H1 (cell line): ENCODE measurements around the gene ALK. TPM values are rescaled to one million over a fixed set of nuclear protein-coding genes. Genes with fewer than 3 reads are reported as not detected.

Experiments used
- CTCF ChIA-PET: fragments of 300-600 bp; sonication (Branson Sonifier 250); formaldehyde crosslinking; loops from one replicate; lab custom pipeline; 2021; ENCODE audit not compliant: partially characterized antibody; lab: Charles Lee
- POLR2A ChIA-PET: fragments of 300-600 bp; sonication (Branson Sonifier 250); formaldehyde crosslinking; loops from one replicate; lab custom pipeline; 2021; ENCODE audit warnings: inconsistent platforms; ENCODE audit not compliant: partially characterized antibody; lab: Charles Lee
- DNase-seq, 2 experiments: peaks; one replicate each; pipeline versions ENCODE4 v3.0.0 to v3.0.0-alpha.2; 2010 to 2022; ENCODE audit warnings: low spot score in 2 of 2, low read depth in 1 of 2, mixed read lengths in 1 of 2
- FAIRE-seq: peaks from 2 replicates; lab custom pipeline; 2011; peaks lifted over from hg19 to GRCh38; lab: Jason Lieb, UNC
- H2AFZ ChIP-seq: 2 replicates; pipeline ENCODE4 v1.8.1; 2012; ENCODE audit warnings: low read length, inconsistent platforms
- H2AK5ac ChIP-seq: 2 replicates; pipeline ENCODE4 v1.6.1; 2013; ENCODE audit warnings: low read depth, low read length
- H2BK120ac ChIP-seq: replicated peaks from 2 replicates; pipeline ENCODE3; 2013; ENCODE audit warnings: low read depth, low read length, inconsistent platforms
- H2BK12ac ChIP-seq: 2 replicates; pipeline ENCODE4 v1.6.1; 2013; ENCODE audit warnings: low read depth, low read length
- H2BK15ac ChIP-seq: 2 replicates; pipeline ENCODE4 v1.6.1; 2013; ENCODE audit warnings: low read length
- H2BK20ac ChIP-seq: 2 replicates; pipeline ENCODE4 v1.6.1; 2013; ENCODE audit warnings: low read length
- H2BK5ac ChIP-seq: 2 replicates; pipeline ENCODE4 v1.6.1; 2013; ENCODE audit warnings: low read depth, low read length
- H3K14ac ChIP-seq: 2 replicates; pipeline ENCODE4 v1.6.1; 2013; ENCODE audit warnings: inconsistent platforms; ENCODE audit not compliant: insufficient read length
- H3K18ac ChIP-seq: 2 replicates; pipeline ENCODE4 v1.6.1; 2013; ENCODE audit warnings: low read length; ENCODE audit errors: extremely low read depth
- H3K23ac ChIP-seq: 2 replicates; pipeline ENCODE4 v1.6.1; 2013; ENCODE audit warnings: inconsistent platforms; ENCODE audit not compliant: insufficient read length
- H3K23me2 ChIP-seq: 2 replicates; pipeline ENCODE4 v1.6.1; 2013; ENCODE audit warnings: low read depth, low read length
- H3K27ac ChIP-seq: 2 replicates; pipeline ENCODE4 v1.6.1; 2011; ENCODE audit warnings: low read depth, low read length, inconsistent platforms
- H3K27me3 ChIP-seq, 4 experiments: replicated peaks in 1 of 4; 1 replicate in 1 of 4; 2 replicates in 3 of 4; pipeline versions ENCODE4 v1.6.1 to v1.8.1; 2011 to 2013; ENCODE audit warnings: low read length in 3 of 4, mild to moderate bottlenecking in 3 of 4, inconsistent platforms in 2 of 4, mixed read lengths in 2 of 4, moderate library complexity in 1 of 4; ENCODE audit not compliant: control insufficient read depth in 3 of 4, insufficient read depth in 3 of 4; ENCODE audit errors: extremely low read depth in 1 of 4
- H3K36me3 ChIP-seq, 4 experiments: 2 replicates each; pipeline versions ENCODE4 v1.6.1 to v1.8.1; 2011 to 2013; ENCODE audit warnings: mild to moderate bottlenecking in 4 of 4, low read length in 3 of 4, moderate library complexity in 2 of 4, control low read depth in 1 of 4, inconsistent platforms in 1 of 4; ENCODE audit not compliant: insufficient read depth in 4 of 4, control insufficient read depth in 2 of 4
- H3K4ac ChIP-seq: replicated peaks from 2 replicates; pipeline ENCODE3; 2013; ENCODE audit warnings: low read length, low read depth, mixed read lengths, inconsistent platforms; ENCODE audit not compliant: insufficient read length
- H3K4me1 ChIP-seq, 4 experiments: replicated peaks in 1 of 4; 1 replicate in 1 of 4; 2 replicates in 3 of 4; pipeline versions ENCODE4 v1.6.1 to v1.8.1; 2011 to 2013; ENCODE audit warnings: low read length in 3 of 4, inconsistent platforms in 2 of 4, mixed read lengths in 1 of 4; ENCODE audit not compliant: insufficient read depth in 4 of 4, control insufficient read depth in 3 of 4
- H3K4me2 ChIP-seq, 2 experiments: 2 replicates each; pipeline versions ENCODE4 v1.6.1 to v1.8.1; 2011 to 2013; ENCODE audit warnings: low read depth in 2 of 2, low read length in 2 of 2, control low read depth in 1 of 2, inconsistent platforms in 1 of 2, mild to moderate bottlenecking in 1 of 2; ENCODE audit not compliant: insufficient read depth in 1 of 2
- H3K4me3 ChIP-seq, 4 experiments: fragments of 200-600, 300-600 bp in 1 of 4; sonication (generic), shearing (Covaris generic), sonication (Bioruptor Twin) in 1 of 4; 2 replicates each; pipeline versions ENCODE4 v1.5.1 to v1.8.1; 2011 to 2016; ENCODE audit warnings: low read length in 4 of 4, low read depth in 3 of 4, control low read depth in 2 of 4, inconsistent platforms in 2 of 4, mild to moderate bottlenecking in 2 of 4, mixed read lengths in 1 of 4, moderate library complexity in 1 of 4; ENCODE audit not compliant: insufficient read depth in 2 of 4; ENCODE audit errors: extremely low read depth in 1 of 4
- H3K56ac ChIP-seq: replicated peaks from 2 replicates; pipeline ENCODE3; 2013; ENCODE audit warnings: low read depth, mild to moderate bottlenecking, mixed read lengths, low read length, inconsistent platforms; ENCODE audit not compliant: insufficient read length
- H3K79me1 ChIP-seq: 2 replicates; pipeline ENCODE4 v1.6.1; 2013; ENCODE audit warnings: low read depth, low read length, control low read depth
- H3K79me2 ChIP-seq, 2 experiments: 2 replicates each; pipeline versions ENCODE4 v1.6.1 to v1.8.1; 2012 to 2013; ENCODE audit warnings: low read length in 2 of 2, mild to moderate bottlenecking in 2 of 2, inconsistent platforms in 1 of 2; ENCODE audit not compliant: insufficient read depth in 2 of 2, control insufficient read depth in 1 of 2
- H3K9ac ChIP-seq, 4 experiments: replicated peaks in 1 of 4; 1 replicate in 1 of 4; 2 replicates in 3 of 4; pipeline versions ENCODE4 v1.6.1 to v1.8.1; 2011 to 2013; ENCODE audit warnings: low read depth in 3 of 4, low read length in 3 of 4, control low read depth in 2 of 4, mild to moderate bottlenecking in 2 of 4, moderate library complexity in 2 of 4, inconsistent platforms in 1 of 4; ENCODE audit errors: extremely low read depth in 1 of 4
- H3K9me3 ChIP-seq, 2 experiments: 2 replicates each; pipeline versions ENCODE4 v1.6.1 to v1.8.1; 2012 to 2013; ENCODE audit warnings: mild to moderate bottlenecking in 2 of 2, moderate library complexity in 2 of 2, control low read depth in 1 of 2, inconsistent platforms in 1 of 2, low read depth in 1 of 2, low read length in 1 of 2, mixed read lengths in 1 of 2; ENCODE audit not compliant: insufficient read depth in 2 of 2
- H4K20me1 ChIP-seq, 2 experiments: replicated peaks in 1 of 2; 2 replicates each; pipeline versions ENCODE3 to v1.8.1; 2011 to 2013; ENCODE audit warnings: inconsistent platforms in 2 of 2, low read length in 2 of 2, mild to moderate bottlenecking in 1 of 2; ENCODE audit not compliant: insufficient read depth in 2 of 2, control insufficient read depth in 1 of 2
- H4K5ac ChIP-seq: 2 replicates; pipeline ENCODE4 v1.6.1; 2013; ENCODE audit warnings: low read length, low read depth, mixed read lengths, inconsistent platforms; ENCODE audit not compliant: insufficient read length
- H4K8ac ChIP-seq: 2 replicates; pipeline ENCODE4 v1.8.0; 2013; ENCODE audit warnings: mild to moderate bottlenecking, moderate library complexity, low read length, inconsistent platforms; ENCODE audit not compliant: insufficient read depth; ENCODE audit errors: extremely low read depth
- H4K91ac ChIP-seq: replicated peaks from 2 replicates; pipeline ENCODE3; 2013; ENCODE audit warnings: low read length, mixed read lengths, inconsistent platforms; ENCODE audit not compliant: insufficient read length
- BRCA1 ChIP-seq: IDR thresholded peaks from 2 replicates; pipeline ENCODE4 v1.6.1; 2012; ENCODE audit warnings: low read depth, low read length, improper control_type of control experiment
- CREB1 ChIP-seq: IDR thresholded peaks from 2 replicates; pipeline ENCODE4 v1.6.1; 2012; ENCODE audit warnings: inconsistent platforms
- EGR1 ChIP-seq: IDR thresholded peaks from 2 replicates; pipeline ENCODE4 v1.6.1; 2011; ENCODE audit warnings: low read depth, low read length, borderline replicate concordance
- POLR2A ChIP-seq, 2 experiments: IDR thresholded peaks; 1 replicate in 1 of 2; 2 replicates in 1 of 2; pipeline ENCODE4 v1.6.1; 2011; ENCODE audit warnings: low read depth in 2 of 2, low read length in 2 of 2, mild to moderate bottlenecking in 2 of 2; ENCODE audit errors: control extremely low read depth in 1 of 2
- RFX5 ChIP-seq: IDR thresholded peaks from 2 replicates; pipeline ENCODE4 v1.6.1; 2011; ENCODE audit warnings: low read depth, low read length, improper control_type of control experiment, borderline replicate concordance
- RXRA ChIP-seq: IDR thresholded peaks from 2 replicates; pipeline ENCODE4 v1.6.1; 2011; ENCODE audit warnings: low read depth, mild to moderate bottlenecking, low read length, moderate library complexity; ENCODE audit not compliant: insufficient read depth
- SAP30 ChIP-seq: fragments of 300-600 bp; sonication (generic); IDR thresholded peaks from 2 replicates; pipeline ENCODE4 v1.7.1; 2012; ENCODE audit warnings: low read length, moderate library complexity, mild to moderate bottlenecking, inconsistent platforms; ENCODE audit not compliant: insufficient read depth, insufficient replicate concordance
- SP2 ChIP-seq: IDR thresholded peaks from 2 replicates; pipeline ENCODE4 v1.6.1; 2012; ENCODE audit warnings: mild to moderate bottlenecking, low read length, inconsistent platforms
- SP4 ChIP-seq: IDR thresholded peaks from 2 replicates; pipeline ENCODE4 v1.6.1; 2012; ENCODE audit warnings: low read length, inconsistent platforms
- TAF1 ChIP-seq: IDR thresholded peaks from 2 replicates; pipeline ENCODE4 v1.6.1; 2011; ENCODE audit warnings: mild to moderate bottlenecking, low read depth, low read length
- TEAD4 ChIP-seq: IDR thresholded peaks from 2 replicates; pipeline ENCODE4 v1.6.1; 2012; ENCODE audit warnings: low read depth, low read length, inconsistent platforms, mixed read lengths
- YY1 ChIP-seq: IDR thresholded peaks from 2 replicates; pipeline ENCODE4 v1.6.1; 2011; ENCODE audit warnings: low read depth, mild to moderate bottlenecking, low read length
- WGBS, 2 experiments: shearing (Covaris generic) in 1 of 2; methylation state at CpG; one replicate each; pipeline versions ENCODE4 v1.1.6 to v1.1.7; 2013 to 2015; ENCODE audit warnings: low lambda C conversion rate in 2 of 2, mixed read lengths in 2 of 2, inconsistent platforms in 1 of 2, low coverage in 1 of 2, missing lambda C conversion rate in 1 of 2; ENCODE audit not compliant: insufficient replicate concordance in 2 of 2, insufficient coverage in 1 of 2, insufficient read length in 1 of 2; ENCODE audit errors: extremely low coverage in 1 of 2, missing lambda C conversion rate in 1 of 2; 5-methylcytosine and 5-hydroxymethylcytosine counted together
- polyA plus RNA-seq, 7 experiments: library from polyadenylated mRNA; depleted of rRNA in 3 of 7; stranded (reverse) in 5 of 7; unstranded in 2 of 7; fragments of >200 nt in 5 of 7; fragments of 200-250 nt in 2 of 7; gene quantifications; 1 replicate in 5 of 7; 2 replicates in 1 of 7; 4 replicates in 1 of 7; pipeline versions ENCODE4 v1.2.1 to v1.2.3, GENCODE V29; 2011 to 2013; ENCODE audit warnings: missing spikeins in 2 of 7, mixed read lengths in 2 of 7
- total RNA-seq: library from RNA; stranded (reverse); fragmentation: NEBNext Ultra II Directional; extraction: Animal tissue kit (Norgen Biotek cat#: 25700); gene quantifications from 2 replicates; pipeline ENCODE4 v1.2.1, GENCODE V29; 2021
- TF ChIP-seq, protein P1 (sequence below): IDR thresholded peaks from 2 replicates; pipeline ENCODE4 v1.6.1; 2011; ENCODE audit warnings: low read length, improper control_type of control experiment
- TF ChIP-seq, protein P2 (sequence below): IDR thresholded peaks from 2 replicates; pipeline ENCODE4 v1.6.1; 2011; ENCODE audit warnings: low read depth, mild to moderate bottlenecking, low read length; ENCODE audit not compliant: insufficient read depth

ALK gene
- total and polyA plus RNA-seq, 2 of the 8 experiments (the other 6 are each of a cell fraction or from before 2014, with no cell fraction given): 0.02 to 0.09 TPM

DNA sequence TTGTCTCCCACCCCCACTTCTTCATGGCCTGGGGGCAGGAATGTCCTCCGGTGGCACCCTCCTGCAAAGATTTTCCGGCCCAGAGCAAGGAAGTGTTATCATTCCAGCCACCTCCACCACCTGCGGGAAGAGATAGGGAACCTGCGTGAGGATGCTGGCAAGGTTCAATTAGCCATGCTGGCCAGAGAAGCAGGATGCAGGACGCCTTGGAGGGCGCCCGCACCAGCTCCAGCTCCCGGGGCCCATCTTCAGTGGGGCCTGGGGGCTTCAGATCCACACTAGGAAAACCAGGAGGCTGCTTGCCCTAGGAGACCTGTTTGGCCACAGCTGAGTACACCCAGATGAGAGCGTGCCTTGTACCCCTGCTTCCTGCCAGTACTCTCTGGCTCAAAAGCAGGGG is 692.4 kb downstream of the ALK start:
- Histone ChIP-seq H4K5ac (no peak overlapping the region), H3K4ac (no peak overlapping the region), H3K4me2 (no peak overlapping the region), H3K14ac (no peak overlapping the region), H3K27me3 (no peaks in the 10 kb centered on the region), H4K20me1 (no peaks in the 10 kb centered on the region), H3K56ac (no peak overlapping the region), H4K91ac (no peak overlapping the region), H3K23ac (no peak overlapping the region), H2BK12ac (no peak overlapping the region), H3K27ac (no peak overlapping the region), H2BK120ac (no peak overlapping the region), H2BK5ac (no peak overlapping the region), H3K4me3 (no peak overlapping the region), H3K9ac (no peak overlapping the region), H3K9me3 (no peaks in the 10 kb centered on the region), H4K8ac (no peak overlapping the region), H2AK5ac (no peak overlapping the region), H3K4me1 (no peaks in the 10 kb centered on the region), H3K18ac (no peak overlapping the region), H2BK20ac (no peak overlapping the region), H3K79me1 (no peaks in the 10 kb centered on the region), H3K79me2 (no peaks in the 10 kb centered on the region), H3K23me2 (no peaks in the 10 kb centered on the region), H2AFZ (no peak overlapping the region), H3K36me3 (no peaks in the 10 kb centered on the region), H2BK15ac (no peak overlapping the region)
- FAIRE-seq: no peak
- no peak for DNase-seq
- WGBS, 2 experiments: 90% methylated on average over 9 of the region's 9 CpGs; no CpG with 5 or more reads in 1 of the 2 experiments
- POLR2A ChIA-PET: no interaction called here
- CTCF ChIA-PET: interaction anchor here (1.2 kb wide), 1 partner anchor 10 kb away, joined by 11 read pairs; no protein-coding TSS in a partner anchor
- TF ChIP-seq CREB1 (no peak), POLR2A (IDR thresholded peaks at IDR 0.05; ENCODE audit: control extremely low read depth in 1 of 2, low read depth in 2 of 2, low read length in 2 of 2) (no peak), RXRA (no peak), SP2 (no peak), BRCA1 (no peak), TEAD4 (no peak), RFX5 (no peak), YY1 (no peak), EGR1 (no peak), SP4 (no peak), SAP30 (no peak), TAF1 (no peak)
- TF ChIP-seq, protein P1, sequence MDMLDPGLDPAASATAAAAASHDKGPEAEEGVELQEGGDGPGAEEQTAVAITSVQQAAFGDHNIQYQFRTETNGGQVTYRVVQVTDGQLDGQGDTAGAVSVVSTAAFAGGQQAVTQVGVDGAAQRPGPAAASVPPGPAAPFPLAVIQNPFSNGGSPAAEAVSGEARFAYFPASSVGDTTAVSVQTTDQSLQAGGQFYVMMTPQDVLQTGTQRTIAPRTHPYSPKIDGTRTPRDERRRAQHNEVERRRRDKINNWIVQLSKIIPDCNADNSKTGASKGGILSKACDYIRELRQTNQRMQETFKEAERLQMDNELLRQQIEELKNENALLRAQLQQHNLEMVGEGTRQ: no peak
- TF ChIP-seq, protein P2, sequence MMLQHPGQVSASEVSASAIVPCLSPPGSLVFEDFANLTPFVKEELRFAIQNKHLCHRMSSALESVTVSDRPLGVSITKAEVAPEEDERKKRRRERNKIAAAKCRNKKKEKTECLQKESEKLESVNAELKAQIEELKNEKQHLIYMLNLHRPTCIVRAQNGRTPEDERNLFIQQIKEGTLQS: no peak
